ENCODE data around the gene HSD17B13.
"Not testable (repeated sequence)": the region's sequence is repeated elsewhere in the genome, so short reads cannot be mapped to it uniquely, and the experiment has no call there.

Gene HSD17B13

DNA sequence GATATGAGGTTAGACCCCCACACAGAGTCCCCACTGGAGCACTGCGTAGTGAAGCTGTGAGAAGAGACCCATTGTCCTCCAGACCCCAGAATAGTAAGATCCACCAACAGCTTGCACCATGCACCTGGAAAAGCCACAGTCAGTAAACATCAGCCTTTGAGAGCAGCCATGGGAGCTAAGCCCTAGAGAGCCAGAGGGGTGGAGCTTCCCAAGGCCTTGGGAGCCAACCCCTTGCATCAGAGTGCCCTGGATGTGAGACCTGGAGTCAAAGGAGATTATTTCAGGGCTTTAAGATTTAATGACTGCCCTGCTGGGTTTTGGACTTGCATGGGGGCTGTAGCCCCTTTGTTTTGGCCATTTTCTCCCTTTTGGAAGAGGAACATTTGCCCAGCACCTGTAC lies 35.7 kb downstream of the HSD17B13 start:
- H3K4me2 ChIP-seq (ENCODE audit: low read length): no peak overlapping the region
- H3K4me1 ChIP-seq (ENCODE audit: control insufficient read depth, low read length): no peaks in the 10 kb centered on the region
- H3K36me3 ChIP-seq (ENCODE audit: control insufficient read depth, low read length): no peaks in the 10 kb centered on the region
- H3F3A ChIP-seq (ENCODE audit: control insufficient read depth, insufficient read depth): no peaks in the 10 kb centered on the region
- no peak overlapping the region for H3K4me3 ChIP-seq (ENCODE audit: low read length)
- no peaks in the 10 kb centered on the region for H3K79me2 ChIP-seq (ENCODE audit: control insufficient read depth, low read length)
- no peak overlapping the region for H3K27ac ChIP-seq (ENCODE audit: low read depth, low read length)
- H4K20me1 ChIP-seq (ENCODE audit: control insufficient read depth, insufficient read depth, low read depth, low read length): no peaks in the 10 kb centered on the region
- peaks cover 8% of the 10 kb centered on the region; the same call in 1 of the 2 replicates for H3K9me3 ChIP-seq (ENCODE audit: control insufficient read depth, insufficient read depth, low read length)
- H3K9me2 ChIP-seq (replicated peaks; ENCODE audit: control insufficient read depth, low read length): no peaks in the 10 kb centered on the region
- no peaks in the 10 kb centered on the region for H3K27me3 ChIP-seq (ENCODE audit: control insufficient read depth, low read length)
- TF ChIP-seq, protein P1, sequence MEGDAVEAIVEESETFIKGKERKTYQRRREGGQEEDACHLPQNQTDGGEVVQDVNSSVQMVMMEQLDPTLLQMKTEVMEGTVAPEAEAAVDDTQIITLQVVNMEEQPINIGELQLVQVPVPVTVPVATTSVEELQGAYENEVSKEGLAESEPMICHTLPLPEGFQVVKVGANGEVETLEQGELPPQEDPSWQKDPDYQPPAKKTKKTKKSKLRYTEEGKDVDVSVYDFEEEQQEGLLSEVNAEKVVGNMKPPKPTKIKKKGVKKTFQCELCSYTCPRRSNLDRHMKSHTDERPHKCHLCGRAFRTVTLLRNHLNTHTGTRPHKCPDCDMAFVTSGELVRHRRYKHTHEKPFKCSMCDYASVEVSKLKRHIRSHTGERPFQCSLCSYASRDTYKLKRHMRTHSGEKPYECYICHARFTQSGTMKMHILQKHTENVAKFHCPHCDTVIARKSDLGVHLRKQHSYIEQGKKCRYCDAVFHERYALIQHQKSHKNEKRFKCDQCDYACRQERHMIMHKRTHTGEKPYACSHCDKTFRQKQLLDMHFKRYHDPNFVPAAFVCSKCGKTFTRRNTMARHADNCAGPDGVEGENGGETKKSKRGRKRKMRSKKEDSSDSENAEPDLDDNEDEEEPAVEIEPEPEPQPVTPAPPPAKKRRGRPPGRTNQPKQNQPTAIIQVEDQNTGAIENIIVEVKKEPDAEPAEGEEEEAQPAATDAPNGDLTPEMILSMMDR (IDR thresholded peaks at IDR 0.05; ENCODE audit: low read depth, low read length, poor library complexity, severe bottlenecking): no peak
- no peak for TF ChIP-seq EZH2phosphoT487 (IDR thresholded peaks at IDR 0.05; ENCODE audit: borderline replicate concordance, low read length)

DNA sequence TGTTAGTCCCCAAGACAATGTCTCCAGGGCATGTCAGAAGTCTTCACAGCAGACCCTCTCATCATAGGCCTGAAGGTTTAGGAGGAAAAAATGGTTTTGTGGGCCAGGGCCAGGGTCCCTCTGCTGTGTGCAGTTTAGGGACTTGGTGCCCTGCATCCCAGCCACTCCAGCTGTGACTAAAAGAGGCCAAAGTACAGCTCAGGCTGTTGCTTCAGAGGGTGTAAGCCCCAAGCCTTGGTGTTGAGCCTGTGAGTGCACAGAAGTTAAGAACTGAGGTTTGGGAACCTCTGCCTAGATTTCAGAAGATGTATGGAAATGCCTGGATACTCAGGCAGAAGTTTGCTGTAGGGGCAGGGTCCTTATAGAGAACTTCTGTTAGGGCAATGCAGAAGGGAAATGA lies 38.4 kb downstream of the HSD17B13 start:
- H3K4me3 ChIP-seq (ENCODE audit: low read length); H3K27ac ChIP-seq (ENCODE audit: low read depth, low read length); H4K20me1 ChIP-seq (ENCODE audit: control insufficient read depth, insufficient read depth, low read depth, low read length); H3K27me3 ChIP-seq (ENCODE audit: control insufficient read depth, low read length); H3F3A ChIP-seq (ENCODE audit: control insufficient read depth, insufficient read depth); H3K9me3 ChIP-seq (ENCODE audit: control insufficient read depth, insufficient read depth, low read length); H3K9me2 ChIP-seq (replicated peaks; ENCODE audit: control insufficient read depth, low read length); H3K4me2 ChIP-seq (ENCODE audit: low read length); H3K4me1 ChIP-seq (ENCODE audit: control insufficient read depth, low read length); H3K79me2 ChIP-seq (ENCODE audit: control insufficient read depth, low read length); H3K36me3 ChIP-seq (ENCODE audit: control insufficient read depth, low read length): not testable (repeated sequence)

DNA sequence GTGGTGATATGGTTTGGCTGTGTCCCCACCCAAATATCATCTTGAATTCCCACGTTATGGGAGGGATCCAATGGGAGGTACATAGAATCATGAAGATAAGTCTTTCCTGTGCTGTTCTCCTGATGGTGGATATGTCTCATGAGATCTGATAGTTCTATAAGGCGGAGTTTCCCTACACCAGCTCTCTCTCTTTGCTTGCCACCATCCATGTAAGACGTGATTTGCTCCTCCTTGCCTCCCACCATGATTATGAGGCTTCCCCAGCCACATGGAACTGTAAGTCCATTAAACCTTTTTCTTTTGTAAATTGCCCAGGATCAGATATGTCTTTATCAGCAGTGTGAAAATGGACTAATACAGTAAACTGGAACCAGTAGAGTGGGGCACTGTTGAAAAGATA lies 39.5 kb downstream of the HSD17B13 start:
- Histone ChIP-seq H4K20me1 (ENCODE audit: control insufficient read depth, insufficient read depth, low read depth, low read length) (no peaks in the 10 kb centered on the region), H3F3A (ENCODE audit: control insufficient read depth, insufficient read depth) (no peaks in the 10 kb centered on the region), H3K27me3 (ENCODE audit: control insufficient read depth, low read length) (no peaks in the 10 kb centered on the region), H3K9me2 (replicated peaks; ENCODE audit: control insufficient read depth, low read length) (no peaks in the 10 kb centered on the region), H3K27ac (ENCODE audit: low read depth, low read length) (no peak overlapping the region), H3K4me3 (ENCODE audit: low read length) (no peak overlapping the region), H3K79me2 (ENCODE audit: control insufficient read depth, low read length) (no peaks in the 10 kb centered on the region), H3K4me1 (ENCODE audit: control insufficient read depth, low read length) (no peaks in the 10 kb centered on the region), H3K4me2 (ENCODE audit: low read length) (no peak overlapping the region), H3K36me3 (ENCODE audit: control insufficient read depth, low read length) (no peaks in the 10 kb centered on the region), H3K9me3 (ENCODE audit: control insufficient read depth, insufficient read depth, low read length) (peaks cover 8% of the 10 kb centered on the region; the same call in 1 of the 2 replicates)
- TF ChIP-seq, protein P1 (IDR thresholded peaks at IDR 0.05; ENCODE audit: low read depth, low read length, poor library complexity, severe bottlenecking): no peak
- no peak for TF ChIP-seq EZH2phosphoT487 (IDR thresholded peaks at IDR 0.05; ENCODE audit: borderline replicate concordance, low read length)

- no peaks in the 10 kb centered on the region for H3K79me2 ChIP-seq (ENCODE audit: control insufficient read depth, low read length)
- H3K27ac ChIP-seq (ENCODE audit: low read depth, low read length): no peak overlapping the region
- H3K4me1 ChIP-seq (ENCODE audit: control insufficient read depth, low read length): no peaks in the 10 kb centered on the region
- H3K36me3 ChIP-seq (ENCODE audit: control insufficient read depth, low read length): no peaks in the 10 kb centered on the region
- no peaks in the 10 kb centered on the region for H3F3A ChIP-seq (ENCODE audit: control insufficient read depth, insufficient read depth)
- no peak overlapping the region for H3K4me2 ChIP-seq (ENCODE audit: low read length)
- no peaks in the 10 kb centered on the region for H4K20me1 ChIP-seq (ENCODE audit: control insufficient read depth, insufficient read depth, low read depth, low read length)
- H3K9me2 ChIP-seq (replicated peaks; ENCODE audit: control insufficient read depth, low read length): no peaks in the 10 kb centered on the region
- TF ChIP-seq EZH2phosphoT487 (IDR thresholded peaks at IDR 0.05; ENCODE audit: borderline replicate concordance, low read length): no peak
- TF ChIP-seq, protein P1 (IDR thresholded peaks at IDR 0.05; ENCODE audit: low read depth, low read length, poor library complexity, severe bottlenecking): no peak
- H3K4me3 ChIP-seq (ENCODE audit: low read length): no peak overlapping the region
- H3K9me3 ChIP-seq (ENCODE audit: control insufficient read depth, insufficient read depth, low read length): peaks cover 4% of the 10 kb centered on the region; the same call in 1 of the 2 replicates
- H3K27me3 ChIP-seq (ENCODE audit: control insufficient read depth, low read length): no peaks in the 10 kb centered on the region
Measured at GRCh38 chr4:87281603-87282002, 41.1 kb downstream of the HSD17B13 start.

Measured in DOHH2 (cell line).